Measurements from ENCODE around the gene MAGEF1. TPM values are rescaled to one million over a fixed set of nuclear protein-coding genes. Genes with fewer than 3 reads are reported as not detected.

MAGEF1 gene, protein sequence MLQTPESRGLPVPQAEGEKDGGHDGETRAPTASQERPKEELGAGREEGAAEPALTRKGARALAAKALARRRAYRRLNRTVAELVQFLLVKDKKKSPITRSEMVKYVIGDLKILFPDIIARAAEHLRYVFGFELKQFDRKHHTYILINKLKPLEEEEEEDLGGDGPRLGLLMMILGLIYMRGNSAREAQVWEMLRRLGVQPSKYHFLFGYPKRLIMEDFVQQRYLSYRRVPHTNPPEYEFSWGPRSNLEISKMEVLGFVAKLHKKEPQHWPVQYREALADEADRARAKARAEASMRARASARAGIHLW
- 5.2 TPM for total RNA-seq
- polyA plus RNA-seq, result 10 to 100 TPM; 19.3 to 27.0 (median 22.1) TPM

GRCh38 chr3:184711493-184712247 lies at the start of gene MAGEF1:
Gene MAGEF1 (minus strand): TSS chr3:184712064. CDS start chr3:184711821, 243 bp downstream.
- peak within 1 kb of the TSS; percentile 80 to 90 (median 90) for H3K27ac Mint-ChIP-seq
- H3K4me3 Mint-ChIP-seq, result peak within 1 kb of the TSS; percentile 88 to 98 (median 94)
- no peaks in the 10 kb centered on the region for H3K27me3 Mint-ChIP-seq
- H3K27ac ChIP-seq (ENCODE audit: insufficient read depth, low read length, poor library complexity, severe bottlenecking), result peak within 1 kb of the TSS; percentile 74
- peaks cover 20% of the 10 kb centered on the region for H3K4me1 ChIP-seq (ENCODE audit: control insufficient read depth, insufficient read depth, low read length, poor library complexity, severe bottlenecking)
- peak; percentile 67 to 89 (median 68) for DNase-seq
- H3K36me3 Mint-ChIP-seq, result peaks cover 19% of the 10 kb centered on the region
- H3K4me1 Mint-ChIP-seq, result peaks cover 19 to 35% (median 29%) of the 10 kb centered on the region in 4 donors
- H3K4me3 ChIP-seq (ENCODE audit: low read depth, low read length), result peak within 1 kb of the TSS; percentile 88
- no peaks in the 10 kb centered on the region for H3K9me3 Mint-ChIP-seq
- H3K9me3 ChIP-seq (ENCODE audit: control insufficient read depth in 2 of 2, low read length in 2 of 2), result no peaks in the 10 kb centered on the region
- H3K27me3 ChIP-seq (ENCODE audit: control insufficient read depth, insufficient read depth, low read length), result no peaks in the 10 kb centered on the region
- H3K36me3 ChIP-seq (ENCODE audit: control insufficient read depth, insufficient read depth, low read length), result no peaks in the 10 kb centered on the region
- ATAC-seq (ENCODE audit: low read depth in 2 of 2), result peak; percentile 85 to 87

DNA sequence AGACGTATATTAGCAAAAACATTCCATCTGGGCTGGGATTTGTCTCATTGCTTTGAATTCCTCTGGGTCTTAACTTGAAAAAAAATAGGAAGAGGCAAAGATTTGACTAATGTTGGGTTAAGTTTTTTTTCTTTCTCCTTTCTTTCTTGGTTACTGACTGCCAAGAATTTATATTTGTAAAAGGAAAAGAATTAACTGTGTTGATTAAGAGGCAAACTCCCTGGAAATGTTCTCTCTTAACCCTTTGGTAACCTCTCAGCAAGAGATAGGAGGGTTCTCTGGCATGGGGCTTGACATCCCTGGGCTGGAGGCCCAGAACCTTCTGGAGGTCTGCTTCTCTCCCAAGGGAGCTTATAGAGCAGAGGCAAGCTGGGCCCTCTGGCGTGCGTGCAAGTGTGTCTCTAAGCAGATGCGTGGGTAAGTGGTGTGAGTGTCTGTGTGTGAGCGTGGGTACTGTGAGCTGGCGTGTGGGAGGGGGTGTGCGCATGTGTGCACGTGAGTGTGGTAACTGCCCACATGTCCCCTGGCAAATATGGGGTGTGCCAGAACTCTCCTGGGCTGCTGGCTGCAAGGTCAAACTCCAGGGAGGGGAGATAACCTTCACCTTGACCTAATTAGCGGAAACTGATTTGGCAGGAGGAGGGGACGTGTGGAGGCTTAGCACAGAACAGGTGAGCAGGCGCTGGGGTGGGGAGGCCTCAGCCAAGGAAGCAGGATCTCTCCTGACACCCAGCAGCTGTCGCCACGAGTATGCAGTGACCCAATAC lies 49.4 kb upstream of the MAGEF1 start:
- H3K9me3 Mint-ChIP-seq, result peaks cover 0 to 2% (median 0%) of the 10 kb centered on the region in 7 donors
- H3K27ac ChIP-seq (ENCODE audit: insufficient read depth, low read length, poor library complexity, severe bottlenecking), result no peak overlapping the region
- ATAC-seq (ENCODE audit: low read depth in 2 of 2), result no peak
- peaks cover 0 to 7% (median 0%) of the 10 kb centered on the region in 4 donors for H3K4me1 Mint-ChIP-seq
- H3K27ac Mint-ChIP-seq, result no peak overlapping the region
- H3K4me3 Mint-ChIP-seq, result no peak overlapping the region
- peaks cover 1% of the 10 kb centered on the region for H3K27me3 Mint-ChIP-seq
- no peaks in the 10 kb centered on the region for H3K36me3 ChIP-seq (ENCODE audit: control insufficient read depth, insufficient read depth, low read length)
- H3K4me1 ChIP-seq (ENCODE audit: control insufficient read depth, insufficient read depth, low read length, poor library complexity, severe bottlenecking), result no peaks in the 10 kb centered on the region
- no peaks in the 10 kb centered on the region for H3K27me3 ChIP-seq (ENCODE audit: control insufficient read depth, insufficient read depth, low read length)
- DNase-seq, result no peak
- H3K4me3 ChIP-seq (ENCODE audit: low read depth, low read length), result no peak overlapping the region
- no peaks in the 10 kb centered on the region for H3K9me3 ChIP-seq (ENCODE audit: control insufficient read depth in 2 of 2, low read length in 2 of 2)
- no peaks in the 10 kb centered on the region for H3K36me3 Mint-ChIP-seq

DNA sequence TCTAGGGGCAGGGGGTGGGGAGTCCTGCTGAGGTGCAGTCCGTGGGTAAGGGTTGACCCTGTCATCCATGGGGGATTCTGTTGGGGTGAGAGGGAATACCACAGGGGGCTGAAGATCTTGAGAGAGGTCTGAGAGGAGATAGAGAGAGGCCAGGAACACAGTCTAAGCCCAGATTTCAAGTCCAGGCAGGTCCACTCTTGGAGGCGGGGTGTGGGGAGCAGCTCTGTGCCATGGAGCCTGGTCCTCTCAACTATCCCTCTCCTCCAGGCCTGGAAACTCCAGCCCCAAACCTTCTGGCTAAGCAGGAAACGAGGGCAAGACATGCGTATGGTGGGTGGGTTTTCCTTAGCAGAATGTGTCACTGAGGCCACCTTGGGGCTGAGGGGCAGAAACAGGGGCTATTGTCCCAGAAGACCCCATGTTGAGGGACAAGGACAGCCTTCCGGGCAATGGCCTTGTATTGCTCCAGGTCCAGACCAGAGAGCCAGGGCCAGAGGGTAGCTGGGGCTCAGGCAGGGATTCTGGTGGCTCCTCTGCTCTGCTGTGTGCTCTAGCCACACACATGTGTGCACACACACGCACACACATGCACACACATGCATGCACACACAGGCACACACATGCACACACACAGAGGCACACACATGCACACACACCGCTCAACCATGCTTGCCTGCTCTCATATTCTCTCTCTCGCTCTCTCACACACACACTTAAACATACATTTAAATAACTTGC lies 48.6 kb upstream of the MAGEF1 start:
- Mint-ChIP-seq H3K4me3 (peak overlapping the region in 1 of 4 donors; percentile 87), H3K27ac (peak overlapping the region in 1 of 3 donors; percentile 57), H3K27me3 (no peaks in the 10 kb centered on the region), H3K36me3 (no peaks in the 10 kb centered on the region), H3K4me1 (peaks cover 0 to 7% (median 0%) of the 10 kb centered on the region in 4 donors), H3K9me3 (peaks cover 0 to 2% (median 0%) of the 10 kb centered on the region in 7 donors)
- no peak for DNase-seq
- no peak overlapping the region for H3K27ac ChIP-seq (ENCODE audit: insufficient read depth, low read length, poor library complexity, severe bottlenecking)
- H3K27me3 ChIP-seq (ENCODE audit: control insufficient read depth, insufficient read depth, low read length), result no peaks in the 10 kb centered on the region
- no peaks in the 10 kb centered on the region for H3K36me3 ChIP-seq (ENCODE audit: control insufficient read depth, insufficient read depth, low read length)
- no peaks in the 10 kb centered on the region for H3K9me3 ChIP-seq (ENCODE audit: control insufficient read depth in 2 of 2, low read length in 2 of 2)
- H3K4me1 ChIP-seq (ENCODE audit: control insufficient read depth, insufficient read depth, low read length, poor library complexity, severe bottlenecking), result no peaks in the 10 kb centered on the region
- no peak for ATAC-seq (ENCODE audit: low read depth in 2 of 2)
- H3K4me3 ChIP-seq (ENCODE audit: low read depth, low read length), result no peak overlapping the region

- H3K36me3 Mint-ChIP-seq, result no peaks in the 10 kb centered on the region
- H3K9me3 Mint-ChIP-seq, result peaks cover 0 to 2% (median 0%) of the 10 kb centered on the region in 7 donors
- no peak overlapping the region for H3K4me3 Mint-ChIP-seq
- no peak for DNase-seq
- Histone ChIP-seq H3K27me3 (ENCODE audit: control insufficient read depth, insufficient read depth, low read length) (no peaks in the 10 kb centered on the region), H3K36me3 (ENCODE audit: control insufficient read depth, insufficient read depth, low read length) (no peaks in the 10 kb centered on the region), H3K4me1 (ENCODE audit: control insufficient read depth, insufficient read depth, low read length, poor library complexity, severe bottlenecking) (no peaks in the 10 kb centered on the region), H3K27ac (ENCODE audit: insufficient read depth, low read length, poor library complexity, severe bottlenecking) (no peak overlapping the region), H3K4me3 (ENCODE audit: low read depth, low read length) (no peak overlapping the region), H3K9me3 (ENCODE audit: control insufficient read depth in 2 of 2, low read length in 2 of 2) (no peaks in the 10 kb centered on the region)
- no peaks in the 10 kb centered on the region for H3K27me3 Mint-ChIP-seq
- ATAC-seq (ENCODE audit: low read depth in 2 of 2), result no peak
- no peak overlapping the region for H3K27ac Mint-ChIP-seq
- peaks cover 0 to 7% (median 0%) of the 10 kb centered on the region in 4 donors for H3K4me1 Mint-ChIP-seq
Observed at GRCh38 chr3:184759666-184760200, 47.9 kb upstream of the MAGEF1 start.

DNA sequence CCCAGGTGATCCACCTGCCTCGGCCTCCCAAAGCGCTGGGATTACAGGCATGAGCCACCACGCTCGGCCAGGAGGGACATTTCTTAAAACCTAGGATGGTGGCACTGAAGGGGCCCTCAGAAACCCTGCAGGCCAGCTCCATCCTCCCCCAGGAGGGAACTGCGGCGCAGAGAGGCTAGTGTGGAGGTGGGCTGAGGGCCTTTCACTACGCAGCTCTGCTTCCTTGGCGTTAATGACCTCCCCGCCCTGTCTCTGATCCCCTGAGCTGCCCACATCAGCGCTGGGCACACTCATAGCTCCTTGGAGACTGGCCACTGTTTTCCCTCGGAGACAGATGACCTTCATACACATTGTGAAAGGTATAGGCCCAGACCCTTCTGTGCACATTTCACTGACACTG lies 46.2 kb upstream of the MAGEF1 start:
- DNase-seq, result no peak
- no peak overlapping the region for H3K27ac Mint-ChIP-seq

DNA sequence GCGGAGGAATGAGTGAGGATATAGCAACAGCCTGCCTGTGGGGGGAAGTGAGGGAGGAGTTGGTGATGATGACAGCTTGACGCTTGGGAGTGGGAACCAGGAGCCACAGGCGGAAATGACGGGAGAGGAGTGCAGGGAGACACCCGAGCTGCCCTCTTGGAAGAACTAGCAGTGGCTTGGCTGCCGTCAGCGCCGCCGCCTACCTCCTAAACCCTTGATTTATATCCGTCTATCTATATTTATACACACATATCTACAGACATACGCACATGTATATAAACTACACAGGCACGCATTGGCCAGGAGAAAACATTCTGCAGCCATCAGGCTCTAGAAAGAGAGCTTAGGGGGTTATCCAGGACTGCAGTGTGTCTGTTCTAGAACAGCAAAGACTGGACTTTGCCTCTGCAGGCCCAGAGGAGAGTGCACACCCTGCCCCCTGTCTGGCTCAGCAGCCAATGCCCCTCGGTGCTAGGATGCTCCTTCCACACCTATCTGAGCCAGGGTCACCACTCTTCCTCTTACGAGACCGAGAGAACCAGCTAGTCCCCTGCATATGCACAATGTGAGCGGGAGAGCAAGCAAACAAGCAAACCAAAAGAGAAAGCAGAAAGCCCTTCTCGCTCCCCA lies 45.3 kb upstream of the MAGEF1 start:
- no peak overlapping the region for H3K4me3 Mint-ChIP-seq

More for the DNA sequence above, 46.2 kb upstream of the MAGEF1 start:
- Mint-ChIP-seq H3K27me3 (no peaks in the 10 kb centered on the region), H3K4me3 (no peak overlapping the region), H3K9me3 (no peaks in the 10 kb centered on the region), H3K4me1 (peaks cover 0 to 7% (median 0%) of the 10 kb centered on the region in 4 donors), H3K36me3 (no peaks in the 10 kb centered on the region)
- H3K4me1 ChIP-seq (ENCODE audit: control insufficient read depth, insufficient read depth, low read length, poor library complexity, severe bottlenecking), result no peaks in the 10 kb centered on the region
- no peaks in the 10 kb centered on the region for H3K36me3 ChIP-seq (ENCODE audit: control insufficient read depth, insufficient read depth, low read length)
- no peaks in the 10 kb centered on the region for H3K9me3 ChIP-seq (ENCODE audit: control insufficient read depth in 2 of 2, low read length in 2 of 2)
- H3K27ac ChIP-seq (ENCODE audit: insufficient read depth, low read length, poor library complexity, severe bottlenecking), result no peak overlapping the region
- ATAC-seq (ENCODE audit: low read depth in 2 of 2), result no peak
- no peaks in the 10 kb centered on the region for H3K27me3 ChIP-seq (ENCODE audit: control insufficient read depth, insufficient read depth, low read length)
- H3K4me3 ChIP-seq (ENCODE audit: low read depth, low read length), result no peak overlapping the region

More for the DNA sequence above, 45.3 kb upstream of the MAGEF1 start:
- Mint-ChIP-seq H3K36me3 (no peaks in the 10 kb centered on the region), H3K4me1 (peaks cover 0 to 11% (median 0%) of the 10 kb centered on the region in 4 donors), H3K27me3 (peaks cover 6% of the 10 kb centered on the region), H3K9me3 (no peaks in the 10 kb centered on the region), H3K27ac (peak overlapping the region in 1 of 3 donors; percentile 24)
- Histone ChIP-seq H3K36me3 (ENCODE audit: control insufficient read depth, insufficient read depth, low read length) (no peaks in the 10 kb centered on the region), H3K27me3 (ENCODE audit: control insufficient read depth, insufficient read depth, low read length) (no peaks in the 10 kb centered on the region), H3K27ac (ENCODE audit: insufficient read depth, low read length, poor library complexity, severe bottlenecking) (no peak overlapping the region), H3K9me3 (ENCODE audit: control insufficient read depth in 2 of 2, low read length in 2 of 2) (no peaks in the 10 kb centered on the region), H3K4me3 (ENCODE audit: low read depth, low read length) (no peak overlapping the region), H3K4me1 (ENCODE audit: control insufficient read depth, insufficient read depth, low read length, poor library complexity, severe bottlenecking) (no peaks in the 10 kb centered on the region)
- no peak for DNase-seq
- no peak for ATAC-seq (ENCODE audit: low read depth in 2 of 2)
